HG03064 (cell line): ENCODE data around the gene KRT15.
"Not testable (repeated sequence)": the region's sequence is repeated elsewhere in the genome, so short reads cannot be mapped to it uniquely, and the experiment has no call there.

Experiments
- ATAC-seq: cut with Tn5 transposase; IDR thresholded peaks from one replicate; pipeline ENCODE4 v1.9.1; 2021; ENCODE audit warnings: low read depth; ENCODE audit not compliant: unreplicated experiment

Gene KRT15

GRCh38 chr17:41544935-41545334 lies 26.2 kb upstream of the KRT15 start:
- no peak for ATAC-seq

DNA sequence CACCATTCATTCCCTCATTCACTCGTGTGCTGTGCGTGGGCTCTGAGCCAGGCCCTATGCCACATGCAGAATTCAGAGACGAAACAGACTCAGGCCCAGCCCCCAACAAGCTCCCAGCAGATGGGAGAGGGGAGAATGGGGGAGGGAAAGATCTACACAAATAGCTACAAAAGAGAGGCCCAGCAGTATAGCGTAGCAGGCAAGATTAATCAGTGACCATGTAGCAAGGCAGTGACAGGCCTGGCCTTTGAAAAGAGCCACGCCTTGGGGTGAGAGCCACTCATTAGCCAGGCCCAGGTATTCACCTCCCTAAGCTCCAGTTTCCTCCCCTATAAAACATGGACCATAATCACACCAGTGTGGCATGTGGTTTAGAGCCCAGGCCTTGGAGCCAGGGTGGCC lies 25.8 kb upstream of the KRT15 start:
- ATAC-seq, result no peak

- ATAC-seq, result not testable (repeated sequence)
Observed at GRCh38 chr17:41542786-41543185, 24.1 kb upstream of the KRT15 start.

GRCh38 chr17:41542357-41542756 lies 23.7 kb upstream of the KRT15 start:
- no peak for ATAC-seq

DNA sequence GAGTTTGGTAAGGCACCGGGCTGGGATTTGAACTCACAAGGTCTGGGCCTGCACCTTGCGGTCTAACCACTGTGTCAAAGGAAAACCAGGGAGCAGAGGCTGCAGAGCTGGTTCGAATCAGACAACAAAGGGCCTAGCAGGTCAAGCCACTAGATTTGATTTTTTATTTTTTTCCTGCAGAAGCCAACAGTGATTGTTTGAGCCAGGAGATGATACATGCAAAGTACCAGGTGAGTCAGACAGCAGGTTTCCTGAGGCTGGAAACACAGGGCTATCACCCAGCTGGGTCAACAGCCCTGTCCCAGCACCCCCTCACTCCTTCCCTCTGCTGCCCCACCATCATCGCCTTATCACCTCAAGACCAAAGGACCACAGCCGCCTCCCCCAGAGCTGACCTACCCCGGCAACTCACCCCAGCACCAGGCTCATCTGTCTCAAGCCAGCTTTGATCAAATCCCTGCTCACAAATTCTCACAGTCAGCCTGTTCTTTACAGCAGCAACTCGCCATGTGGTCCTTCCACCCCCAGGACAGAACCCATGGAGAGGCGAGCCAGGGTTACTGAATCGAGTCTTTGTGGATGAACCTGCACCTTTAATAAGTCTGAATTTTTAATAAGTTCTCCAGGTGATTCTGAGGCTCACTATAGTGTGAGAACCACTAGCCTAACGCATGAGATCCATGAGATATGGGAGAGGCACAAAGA lies 22.4 kb upstream of the KRT15 start:
- no peak for ATAC-seq

- ATAC-seq, result no peak
Observed at GRCh38 chr17:41539979-41540701, 21.4 kb upstream of the KRT15 start.

GRCh38 chr17:41539071-41539492 lies 20.4 kb upstream of the KRT15 start:
- no peak for ATAC-seq

- ATAC-seq, result no peak
Observed at GRCh38 chr17:41538565-41538991, 19.9 kb upstream of the KRT15 start.

DNA sequence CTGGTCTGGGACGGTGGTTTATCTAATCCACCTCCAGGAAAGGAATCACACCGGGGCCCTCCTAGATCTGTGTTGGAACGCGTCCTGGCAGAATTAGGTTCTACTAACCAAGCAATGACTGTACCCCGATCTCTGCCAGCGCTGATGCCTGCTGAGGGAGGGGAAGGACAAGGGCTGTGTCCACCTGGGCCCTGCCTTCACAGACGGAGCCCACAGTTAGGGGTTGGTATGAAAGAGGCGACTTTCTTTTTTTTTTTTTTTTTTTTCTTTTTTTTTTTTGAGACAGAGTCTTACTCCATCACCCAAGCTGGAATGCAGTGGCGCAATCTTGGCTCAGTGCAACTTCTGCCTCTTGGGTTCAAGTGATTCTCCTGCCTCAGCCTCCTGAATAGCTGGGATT lies 19.3 kb upstream of the KRT15 start:
- ATAC-seq, result no peak

GRCh38 chr17:41537614-41537954 lies 18.9 kb upstream of the KRT15 start:
- ATAC-seq, result no peak

GRCh38 chr17:41536741-41537613 lies 18.3 kb upstream of the KRT15 start:
- ATAC-seq, result no peak

DNA sequence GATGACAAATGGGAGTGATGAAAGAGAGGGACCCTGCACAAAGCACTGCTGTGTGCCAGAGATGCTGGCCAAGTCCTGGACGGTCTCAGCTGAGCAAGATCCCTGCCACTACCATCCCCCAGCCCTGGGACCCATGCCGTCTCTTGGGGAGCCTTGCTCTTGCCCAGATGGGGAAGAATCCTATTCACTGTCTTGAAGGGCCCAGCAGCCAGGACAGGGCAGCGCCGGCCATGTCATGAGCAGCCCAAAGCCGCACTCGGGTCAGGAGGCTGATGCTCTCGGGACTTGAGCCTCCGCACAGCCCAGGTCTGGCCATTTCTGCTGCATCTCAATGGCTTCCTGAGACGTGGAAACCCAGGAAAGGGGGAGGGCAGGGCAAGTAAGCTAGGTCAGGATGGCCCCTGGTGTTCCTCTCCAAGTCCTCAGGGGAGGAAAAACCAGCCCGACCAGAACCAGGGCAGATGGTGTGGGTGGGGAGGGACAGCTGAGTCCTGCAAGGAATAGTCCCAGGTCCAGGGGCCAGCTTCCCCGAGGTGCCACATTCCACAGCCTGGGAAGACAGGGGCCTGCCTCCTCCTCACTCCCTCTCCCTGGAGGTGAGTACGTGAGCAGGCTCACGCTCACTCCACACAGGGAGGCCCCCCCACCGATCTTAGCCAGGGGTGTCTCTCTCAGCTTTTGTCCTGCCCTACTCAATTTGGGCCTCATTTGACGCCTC lies 17.2 kb upstream of the KRT15 start:
- no peak for ATAC-seq

GRCh38 chr17:41534899-41535546 lies 16.3 kb upstream of the KRT15 start:
- ATAC-seq, result no peak

- ATAC-seq, result no peak
Observed at GRCh38 chr17:41533613-41534012, 14.9 kb upstream of the KRT15 start.

GRCh38 chr17:41532947-41533570 lies 14.4 kb upstream of the KRT15 start:
- ATAC-seq, result no peak

GRCh38 chr17:41531993-41532392 lies 13.3 kb upstream of the KRT15 start:
- ATAC-seq, result no peak

GRCh38 chr17:41530062-41531048 lies 11.7 kb upstream of the KRT15 start:
- no peak for ATAC-seq

DNA sequence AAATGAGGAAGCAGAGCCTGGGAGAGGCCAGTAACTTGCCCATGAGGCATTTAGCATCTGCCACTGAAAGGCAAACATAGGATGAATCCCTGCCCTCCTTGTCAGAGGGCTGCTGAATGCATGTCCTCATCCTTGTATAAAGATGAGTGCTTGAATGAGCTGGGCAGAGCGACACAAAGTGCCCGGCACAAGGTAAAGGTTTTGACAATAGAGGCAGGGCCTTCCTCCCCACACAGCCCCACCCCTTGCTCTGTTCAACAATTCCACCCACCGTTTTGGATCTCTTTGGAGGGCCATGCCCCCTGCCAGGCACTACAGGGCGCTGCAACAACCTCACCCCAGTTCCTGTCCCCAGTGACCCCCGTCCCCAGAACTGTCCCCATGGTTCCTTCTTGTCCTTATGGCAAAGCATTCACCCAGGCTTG lies 10.8 kb upstream of the KRT15 start:
- ATAC-seq, result no peak

- ATAC-seq, result no peak
Observed at GRCh38 chr17:41528959-41529353, 10.3 kb upstream of the KRT15 start.
